ENCODE measurements around the gene FMNL1.
"Not testable (repeated sequence)": the region's sequence is repeated elsewhere in the genome, so short reads cannot be mapped to it uniquely, and the experiment has no call there.

The FMNL1 gene, protein sequence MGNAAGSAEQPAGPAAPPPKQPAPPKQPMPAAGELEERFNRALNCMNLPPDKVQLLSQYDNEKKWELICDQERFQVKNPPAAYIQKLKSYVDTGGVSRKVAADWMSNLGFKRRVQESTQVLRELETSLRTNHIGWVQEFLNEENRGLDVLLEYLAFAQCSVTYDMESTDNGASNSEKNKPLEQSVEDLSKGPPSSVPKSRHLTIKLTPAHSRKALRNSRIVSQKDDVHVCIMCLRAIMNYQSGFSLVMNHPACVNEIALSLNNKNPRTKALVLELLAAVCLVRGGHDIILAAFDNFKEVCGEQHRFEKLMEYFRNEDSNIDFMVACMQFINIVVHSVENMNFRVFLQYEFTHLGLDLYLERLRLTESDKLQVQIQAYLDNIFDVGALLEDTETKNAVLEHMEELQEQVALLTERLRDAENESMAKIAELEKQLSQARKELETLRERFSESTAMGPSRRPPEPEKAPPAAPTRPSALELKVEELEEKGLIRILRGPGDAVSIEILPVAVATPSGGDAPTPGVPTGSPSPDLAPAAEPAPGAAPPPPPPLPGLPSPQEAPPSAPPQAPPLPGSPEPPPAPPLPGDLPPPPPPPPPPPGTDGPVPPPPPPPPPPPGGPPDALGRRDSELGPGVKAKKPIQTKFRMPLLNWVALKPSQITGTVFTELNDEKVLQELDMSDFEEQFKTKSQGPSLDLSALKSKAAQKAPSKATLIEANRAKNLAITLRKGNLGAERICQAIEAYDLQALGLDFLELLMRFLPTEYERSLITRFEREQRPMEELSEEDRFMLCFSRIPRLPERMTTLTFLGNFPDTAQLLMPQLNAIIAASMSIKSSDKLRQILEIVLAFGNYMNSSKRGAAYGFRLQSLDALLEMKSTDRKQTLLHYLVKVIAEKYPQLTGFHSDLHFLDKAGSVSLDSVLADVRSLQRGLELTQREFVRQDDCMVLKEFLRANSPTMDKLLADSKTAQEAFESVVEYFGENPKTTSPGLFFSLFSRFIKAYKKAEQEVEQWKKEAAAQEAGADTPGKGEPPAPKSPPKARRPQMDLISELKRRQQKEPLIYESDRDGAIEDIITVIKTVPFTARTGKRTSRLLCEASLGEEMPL

DNA sequence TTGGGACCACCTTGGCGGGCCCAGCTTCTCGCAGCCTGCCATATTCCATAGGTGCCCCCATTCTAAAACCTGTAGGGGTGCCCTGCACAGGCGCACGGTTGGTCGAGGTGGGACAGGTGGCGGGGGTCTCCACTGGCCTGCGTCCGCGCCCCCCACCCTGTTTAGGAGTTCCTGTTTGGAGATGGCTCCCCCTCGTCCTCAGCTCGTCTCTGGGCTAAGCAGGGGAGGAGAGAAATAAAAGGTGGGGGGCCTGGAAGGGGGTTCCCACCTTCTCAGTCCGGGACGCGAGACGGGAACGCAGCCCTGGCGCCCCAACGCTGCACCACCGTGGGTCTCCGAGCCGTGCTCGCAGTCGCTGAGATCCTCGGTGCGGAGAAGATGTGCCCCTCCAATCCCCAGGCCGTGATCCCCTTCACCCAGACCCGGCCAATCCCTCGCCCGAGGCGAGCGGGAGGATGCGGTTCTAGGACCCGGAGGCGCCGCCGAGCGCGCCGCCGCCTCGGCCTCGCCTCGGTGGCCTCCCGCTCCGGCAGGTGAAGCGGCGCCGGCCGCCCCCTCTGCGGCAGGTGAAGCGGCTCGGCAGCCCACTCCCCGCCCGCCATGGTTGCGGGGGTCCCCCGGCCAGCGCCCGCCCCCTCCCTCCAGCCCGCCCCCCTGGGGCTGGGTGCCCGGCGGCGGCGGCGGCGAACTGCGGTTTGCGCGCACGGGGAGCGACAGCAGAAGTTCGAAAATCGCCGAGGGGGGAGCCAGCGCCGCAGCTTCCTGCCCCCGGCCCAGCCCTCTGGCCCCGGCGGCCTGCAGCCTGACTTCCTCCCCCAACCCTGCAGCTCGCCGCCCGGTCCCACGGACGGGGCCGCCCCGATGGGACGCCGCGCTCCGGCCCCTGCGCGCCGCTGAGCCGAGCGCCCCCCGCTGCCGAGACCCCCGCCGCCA is at the start of gene FMNL1:
Gene FMNL1 (plus strand): TSS at position 805 of the 933 bp plus-strand sequence. CDS start 240 bp downstream, outside the sequence.
- peak; percentile 87 for DNase-seq

DNA sequence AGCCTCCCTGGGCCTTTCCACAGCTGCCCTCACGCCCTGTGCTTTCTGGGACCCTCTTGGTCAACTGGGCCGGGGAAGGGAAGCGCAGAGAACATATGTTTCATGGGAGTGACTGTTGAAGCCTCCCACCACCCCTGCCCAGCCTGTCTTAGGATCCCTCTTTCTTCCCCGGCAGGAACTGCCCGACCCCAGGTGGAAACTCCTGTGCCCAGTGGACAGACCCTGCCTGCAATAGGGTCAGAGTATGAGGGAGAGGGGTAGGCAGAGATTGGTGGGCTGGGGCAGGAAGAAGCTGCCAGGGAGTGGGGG is 49.5 kb upstream of the FMNL1 start:
- no peak for DNase-seq

DNA sequence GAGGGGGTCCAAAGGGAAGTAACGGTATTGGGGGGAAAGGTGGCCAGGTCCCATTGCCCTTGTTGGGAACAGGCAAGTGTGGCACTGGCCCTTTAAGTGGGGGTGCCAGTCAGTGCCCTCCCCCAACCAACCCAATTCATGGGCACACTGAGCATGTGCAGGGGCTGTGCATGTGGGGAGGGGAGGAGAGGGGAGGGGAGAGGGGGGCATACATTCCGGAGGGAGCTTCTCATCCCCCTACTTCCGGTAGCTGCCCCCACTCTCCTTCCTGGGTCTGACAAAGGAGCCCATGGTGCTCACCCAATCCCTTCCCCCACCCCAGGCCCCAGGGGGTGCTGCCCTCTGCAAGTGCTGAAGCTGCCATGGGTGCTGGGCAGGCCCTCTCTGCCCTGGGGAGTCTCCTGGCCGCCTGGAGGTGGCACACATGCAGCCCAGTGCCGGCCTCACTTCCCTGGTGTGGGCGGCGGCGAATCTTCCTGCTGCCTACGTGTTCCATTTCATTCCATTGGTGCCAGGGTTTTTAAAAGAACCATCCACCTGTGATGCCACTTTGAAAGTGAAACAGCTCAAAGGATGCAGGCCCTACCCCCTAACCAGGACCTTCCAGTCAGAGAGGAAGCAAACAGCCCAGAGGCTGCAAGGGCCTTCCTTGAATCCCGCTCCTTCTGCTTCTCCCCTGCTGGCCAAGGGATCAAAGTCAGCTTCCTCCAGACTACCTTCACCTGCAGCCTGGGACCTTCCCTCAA is 49.0 kb upstream of the FMNL1 start:
- DNase-seq: peak; percentile 78

DNA sequence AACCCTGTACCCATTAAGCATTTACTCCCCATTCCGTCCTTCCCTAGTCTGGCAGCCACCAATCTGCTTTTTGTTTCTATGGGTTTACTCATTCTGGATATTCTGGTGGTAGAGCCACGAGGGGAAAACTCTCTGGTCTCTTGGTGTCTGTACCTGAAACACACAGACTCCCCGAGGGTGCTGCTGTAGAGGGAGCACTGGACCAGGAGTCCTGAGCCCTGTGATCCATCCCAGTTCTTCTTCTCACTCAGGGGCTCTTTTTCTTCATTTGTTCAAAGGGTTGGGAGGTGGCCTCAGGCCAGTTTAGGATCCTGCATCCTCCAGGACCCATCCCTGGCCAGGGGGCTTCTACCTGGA is 45.9 kb upstream of the FMNL1 start:
- no peak for DNase-seq

DNA sequence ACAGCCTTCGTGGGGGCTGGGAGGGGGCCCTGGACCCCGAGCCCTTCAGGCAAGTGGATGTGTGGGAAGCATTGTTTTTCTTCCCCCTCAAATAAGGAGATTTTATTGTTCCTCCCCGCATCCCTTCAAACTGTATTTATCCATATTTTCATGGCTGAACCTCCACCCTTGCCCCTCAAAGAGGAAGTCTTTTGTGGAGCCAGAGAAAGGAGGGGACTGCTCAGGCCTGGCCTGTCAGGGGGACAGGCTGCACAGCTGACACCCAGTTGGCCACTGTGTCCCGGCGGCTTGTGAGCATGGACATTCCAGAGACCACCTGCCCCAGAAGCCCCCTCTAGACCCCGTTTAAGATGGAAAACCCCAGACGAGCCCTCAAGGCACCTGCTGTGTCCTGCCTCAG is 44.1 kb upstream of the FMNL1 start:
- no peak for DNase-seq

DNA sequence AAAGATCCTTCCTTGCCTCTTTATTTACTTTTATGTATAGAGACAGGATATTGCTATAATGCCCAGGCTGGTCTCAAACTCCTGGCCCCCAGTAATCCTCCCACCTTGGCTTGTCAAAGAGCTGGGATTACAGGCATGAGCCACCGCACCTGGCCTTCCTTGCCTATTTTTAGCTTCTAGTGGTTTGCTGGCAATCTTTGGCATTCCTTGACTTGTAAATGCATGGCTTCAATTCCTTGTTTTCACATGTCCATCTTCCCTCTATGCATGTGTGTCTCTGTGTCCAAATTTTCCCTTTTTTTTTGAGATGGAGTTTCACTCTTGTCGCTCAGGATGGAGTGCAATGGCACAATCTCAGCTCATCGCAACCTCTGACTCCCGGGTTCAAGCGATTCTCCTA is 37.5 kb upstream of the FMNL1 start:
- DNase-seq: no peak

DNA sequence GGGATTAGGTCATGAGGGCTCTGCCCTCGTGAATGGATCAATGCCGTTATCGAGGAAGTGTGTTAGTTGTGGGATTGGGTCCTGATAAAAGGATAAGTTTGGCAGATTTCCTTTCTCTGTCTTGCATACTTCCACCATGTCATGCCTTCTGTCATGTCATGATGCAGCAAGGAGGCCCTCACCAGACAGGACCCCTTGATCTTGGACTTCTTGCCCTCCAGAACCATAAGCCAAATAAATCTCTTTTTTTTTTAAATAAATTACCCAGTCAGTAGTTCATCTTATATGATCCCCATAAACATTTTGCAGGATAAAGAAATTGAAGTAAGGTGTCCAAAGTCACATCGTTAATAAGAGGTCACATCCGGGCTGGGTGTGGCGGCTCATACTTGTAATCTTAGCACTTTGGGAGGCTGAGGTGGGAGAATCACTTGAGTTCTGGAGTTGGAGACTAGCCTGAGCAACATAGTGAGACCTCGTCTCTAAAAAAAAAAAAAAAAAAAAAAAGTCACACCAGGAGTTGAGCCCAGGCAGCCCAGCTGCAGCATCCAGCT is 34.8 kb upstream of the FMNL1 start:
- no peak for DNase-seq

DNA sequence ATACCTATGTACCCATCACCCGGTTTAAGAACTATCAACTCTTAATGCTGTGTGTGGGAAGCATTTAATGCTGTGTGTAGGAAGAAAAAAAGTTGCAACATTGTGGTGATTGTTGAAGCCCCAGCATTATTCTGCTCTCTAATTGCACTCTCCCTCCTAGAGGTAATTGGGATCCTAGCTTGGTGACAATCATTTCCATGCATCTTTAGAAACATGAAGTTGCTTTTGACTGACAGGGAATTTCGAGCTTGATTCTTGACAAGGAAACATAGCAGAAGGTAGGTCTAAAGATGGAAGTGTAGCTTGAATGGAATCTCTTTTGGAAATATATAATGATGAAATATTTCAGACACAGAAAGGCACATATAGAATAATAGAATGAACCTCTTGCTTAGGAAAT is 32.7 kb upstream of the FMNL1 start:
- no peak for DNase-seq

DNA sequence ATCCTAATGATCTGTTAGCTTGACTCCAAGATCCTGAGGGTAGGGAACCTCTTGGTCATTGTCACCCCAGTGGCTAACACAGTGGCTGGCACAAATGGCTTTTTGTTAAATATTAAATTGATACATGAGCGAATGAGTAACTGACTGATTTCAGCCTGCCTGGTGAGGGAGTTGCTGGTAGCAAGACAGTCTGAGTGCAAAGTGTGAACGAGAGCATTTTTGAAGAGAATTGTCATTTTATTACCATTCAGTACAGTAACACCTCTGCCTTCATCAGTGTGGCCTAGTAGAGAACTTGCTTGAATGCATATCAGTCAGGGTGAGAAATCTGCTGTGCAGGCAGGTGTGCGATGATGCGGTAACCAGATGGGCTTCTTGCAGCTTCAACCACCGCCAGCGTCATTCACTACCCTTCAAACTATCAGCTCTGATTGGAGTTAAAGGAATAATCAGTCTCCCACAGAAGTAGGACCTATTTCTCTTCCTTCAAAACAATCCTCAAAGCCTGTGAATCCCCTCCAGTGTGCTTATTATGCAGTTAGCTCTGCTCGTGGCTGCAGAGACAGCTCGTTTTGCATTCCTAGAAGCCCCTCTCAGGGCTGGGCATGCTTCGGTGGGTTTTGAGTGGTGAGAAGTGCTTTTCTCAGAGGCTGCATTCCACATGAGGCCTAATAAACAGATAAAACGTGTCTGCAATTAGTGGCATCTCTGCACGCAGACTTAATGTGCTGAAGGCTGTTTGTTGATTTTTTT is 31.0 kb upstream of the FMNL1 start:
- DNase-seq: no peak

DNA sequence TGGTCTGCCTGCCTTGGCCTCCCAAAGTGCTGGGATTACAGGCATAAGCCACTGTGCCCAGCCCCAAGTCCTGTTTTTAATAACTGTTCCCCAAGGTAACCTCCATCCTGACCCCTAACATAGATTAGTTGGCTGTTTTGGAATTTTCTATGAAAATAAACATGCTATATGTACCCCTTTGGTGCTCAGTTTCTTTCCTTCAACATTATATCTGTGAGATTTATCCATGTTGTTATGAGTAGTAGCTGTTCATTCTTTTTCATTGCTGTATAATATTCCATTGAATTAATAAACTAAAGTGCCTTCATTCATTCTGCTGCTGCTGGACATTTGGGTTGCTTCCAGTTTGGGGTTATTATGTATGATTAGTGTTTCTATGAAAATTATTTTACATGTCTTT is 26.3 kb upstream of the FMNL1 start:
- no peak for DNase-seq

DNA sequence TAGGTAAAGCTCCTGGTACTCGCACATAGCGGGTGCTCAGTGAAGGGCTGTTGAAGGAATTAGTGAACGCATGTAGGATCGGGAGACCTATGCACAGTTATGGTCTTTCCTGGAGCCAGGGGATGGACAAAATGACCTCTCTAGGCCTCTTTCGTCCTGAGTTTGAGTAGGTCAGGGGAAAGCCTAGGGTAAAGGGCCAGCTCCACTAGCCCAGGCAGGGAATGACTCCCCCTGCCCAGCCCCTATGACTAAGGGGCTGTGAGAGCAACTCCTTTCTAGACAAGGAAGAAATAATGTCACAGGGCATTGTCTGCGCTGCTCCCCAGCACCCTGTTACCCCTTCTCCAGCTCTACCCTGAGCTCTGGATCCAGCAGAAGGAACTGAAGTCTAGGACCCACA is 24.6 kb upstream of the FMNL1 start:
- DNase-seq: no peak

DNA sequence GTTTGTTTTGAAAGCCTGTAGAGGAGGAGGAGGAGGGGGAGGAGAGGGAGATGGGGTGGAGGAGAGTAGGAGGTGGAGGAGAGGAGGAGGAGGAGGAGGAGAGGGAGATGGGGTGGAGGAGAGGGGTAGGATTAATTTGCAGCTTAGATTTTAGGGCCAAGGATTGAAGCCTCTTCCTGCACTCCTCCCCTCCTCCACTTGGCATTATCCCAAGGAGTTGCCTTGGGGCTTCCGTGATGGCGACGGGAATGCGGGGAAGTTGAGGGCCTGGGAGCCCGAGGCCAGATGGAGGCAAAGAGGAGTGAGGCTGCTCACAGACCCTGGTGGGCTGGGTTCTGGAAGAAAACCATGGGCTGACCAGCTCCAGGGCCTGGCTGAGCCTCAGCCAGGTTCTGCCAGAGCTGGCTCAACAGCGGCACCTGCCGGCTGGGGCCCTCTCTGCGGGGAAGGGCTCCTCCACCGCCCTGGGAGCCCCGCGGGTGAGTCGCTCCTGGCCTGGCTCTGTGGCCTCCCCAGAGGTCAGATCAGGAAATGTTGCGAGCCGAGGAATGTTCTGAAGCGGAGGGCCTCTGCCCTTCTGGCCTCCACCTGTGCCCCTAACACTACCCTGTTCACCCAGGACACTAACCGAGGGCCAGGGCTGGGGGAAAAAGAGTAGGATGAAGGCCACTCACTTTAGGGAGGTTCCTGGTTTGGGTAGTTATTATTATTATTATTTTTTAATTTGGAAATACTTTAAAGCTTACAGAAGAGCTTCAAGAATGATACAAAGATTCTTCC is 23.9 kb upstream of the FMNL1 start:
- peak; percentile 95 for DNase-seq

DNA sequence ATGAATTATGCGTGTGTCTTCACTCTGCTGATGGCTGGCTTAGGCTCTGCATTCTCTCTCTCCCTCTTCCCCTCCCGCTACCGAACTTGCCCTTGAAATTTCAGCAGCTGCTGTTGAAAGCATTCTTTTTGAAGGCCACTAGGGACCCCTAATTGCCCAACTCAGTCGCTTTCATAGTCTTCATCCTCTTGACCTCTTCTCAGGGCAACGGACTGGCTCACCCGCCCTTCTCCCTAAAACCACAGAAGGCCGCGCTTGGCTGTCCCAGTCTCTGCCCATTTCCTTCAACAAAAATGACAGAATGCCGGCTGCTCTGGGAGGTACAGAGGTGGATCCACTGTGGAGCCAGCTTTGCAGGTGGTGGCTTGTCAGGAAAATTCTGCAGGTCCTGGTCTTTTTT is 21.0 kb upstream of the FMNL1 start:
- DNase-seq: no peak

DNA sequence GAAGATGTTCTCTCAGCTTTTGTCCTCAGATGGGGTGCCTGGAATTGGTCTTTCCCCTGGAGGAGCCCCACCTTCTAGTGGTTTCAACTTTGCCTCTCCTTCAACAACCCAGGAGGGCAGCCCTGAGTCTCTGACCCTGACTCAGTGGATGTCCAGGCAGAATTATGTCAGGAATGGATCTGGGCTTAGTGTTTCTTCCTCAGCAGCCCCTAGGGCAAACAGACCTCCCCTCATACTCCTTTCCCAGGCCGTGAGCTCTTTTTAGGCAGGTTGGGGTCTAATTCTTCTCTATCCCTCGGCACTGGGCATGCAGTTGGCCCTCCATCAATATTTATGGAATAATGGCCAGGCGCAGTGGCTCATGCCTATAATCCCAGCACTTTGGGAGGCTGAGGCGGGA is 20.2 kb upstream of the FMNL1 start:
- no peak for DNase-seq

DNA sequence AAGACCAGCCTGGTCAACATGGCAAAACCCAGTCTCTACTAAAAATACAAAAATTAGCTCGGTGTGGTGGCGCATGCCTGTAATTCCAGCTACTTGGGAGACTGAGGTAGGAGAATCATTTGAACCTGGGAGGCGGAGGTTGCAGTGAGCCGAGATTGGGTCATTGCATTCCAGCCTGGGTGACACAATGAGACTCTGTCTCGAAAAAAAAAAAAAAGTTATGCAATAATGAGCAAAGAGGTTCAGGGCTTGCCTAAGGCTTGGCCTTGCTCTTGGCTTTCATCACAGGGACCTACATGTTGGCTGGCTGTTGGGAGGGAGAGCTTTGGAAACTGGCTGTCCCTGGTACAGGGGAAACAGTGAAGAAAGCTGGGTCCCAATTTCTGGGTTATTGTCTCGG is 19.8 kb upstream of the FMNL1 start:
- DNase-seq: not testable (repeated sequence)

DNA sequence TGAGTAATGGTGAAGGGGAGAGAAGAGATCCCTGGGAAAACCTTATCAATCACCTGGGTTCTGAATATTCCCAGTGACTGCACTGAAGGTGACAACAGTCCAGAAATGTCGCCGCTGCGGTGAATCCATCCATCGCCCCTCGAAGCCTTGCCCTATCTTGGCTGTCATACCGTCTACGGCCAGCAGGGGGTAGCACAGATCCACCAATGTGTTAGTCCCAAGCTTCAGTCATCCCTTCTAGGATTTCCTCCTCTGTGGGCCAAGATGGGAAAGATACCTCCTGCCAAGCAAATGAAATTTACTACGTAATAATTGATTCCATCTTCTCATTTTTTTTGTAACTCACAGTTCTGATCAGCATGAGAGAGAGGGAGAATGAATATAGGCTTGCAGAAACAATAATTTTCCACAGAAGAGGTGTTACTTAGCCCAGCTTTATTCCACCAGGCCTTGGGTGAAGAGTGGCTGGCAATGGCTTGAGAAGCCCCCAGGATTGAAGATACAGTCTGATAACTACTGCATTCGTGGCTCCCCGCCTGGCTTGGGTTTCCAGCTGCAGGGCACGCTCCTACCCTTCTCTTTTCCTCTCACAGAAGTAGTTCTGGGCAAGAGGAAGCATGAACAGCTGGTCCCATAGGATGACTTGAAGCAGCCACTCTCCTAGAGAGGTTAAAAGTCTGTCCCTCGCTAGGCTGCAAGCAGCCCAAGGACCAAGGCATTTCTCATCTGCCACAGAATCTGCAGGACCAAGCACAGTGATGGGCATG is 2.6 kb upstream of the FMNL1 start:
- DNase-seq: peak; percentile 96

DNA sequence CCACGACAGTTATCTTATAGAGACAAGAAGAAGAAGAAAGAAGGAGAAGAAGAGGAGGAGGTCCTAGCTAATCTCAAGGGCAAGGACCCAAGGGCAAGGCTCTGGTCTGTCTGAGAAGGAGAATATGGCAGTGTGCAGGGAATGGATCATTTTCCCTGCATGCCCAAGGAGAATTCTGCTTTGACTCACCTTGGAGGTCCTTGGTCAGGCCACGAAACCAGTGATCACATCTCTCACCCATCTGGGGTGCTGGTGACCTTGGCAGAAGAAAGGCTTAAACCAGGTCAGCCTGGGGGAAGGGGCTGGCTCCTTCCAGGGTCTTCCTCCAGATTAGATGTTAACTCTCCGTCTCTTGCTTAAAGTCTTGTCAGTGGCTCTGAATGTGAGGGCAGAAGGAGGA is 1.6 kb upstream of the FMNL1 start:
- no peak for DNase-seq

DNA sequence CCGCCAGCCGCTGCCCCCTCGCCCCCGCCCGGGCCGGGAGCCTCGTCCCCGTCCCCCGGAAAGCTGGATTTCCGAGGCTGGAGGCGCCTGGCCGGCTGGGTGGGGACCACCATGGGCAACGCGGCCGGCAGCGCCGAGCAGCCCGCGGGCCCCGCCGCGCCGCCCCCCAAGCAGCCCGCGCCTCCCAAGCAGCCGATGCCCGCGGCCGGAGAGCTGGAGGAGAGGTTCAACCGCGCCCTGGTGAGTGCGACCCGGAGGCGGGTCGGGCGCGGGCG is 266 bp downstream of the FMNL1 start:
- no peak for DNase-seq

DNA sequence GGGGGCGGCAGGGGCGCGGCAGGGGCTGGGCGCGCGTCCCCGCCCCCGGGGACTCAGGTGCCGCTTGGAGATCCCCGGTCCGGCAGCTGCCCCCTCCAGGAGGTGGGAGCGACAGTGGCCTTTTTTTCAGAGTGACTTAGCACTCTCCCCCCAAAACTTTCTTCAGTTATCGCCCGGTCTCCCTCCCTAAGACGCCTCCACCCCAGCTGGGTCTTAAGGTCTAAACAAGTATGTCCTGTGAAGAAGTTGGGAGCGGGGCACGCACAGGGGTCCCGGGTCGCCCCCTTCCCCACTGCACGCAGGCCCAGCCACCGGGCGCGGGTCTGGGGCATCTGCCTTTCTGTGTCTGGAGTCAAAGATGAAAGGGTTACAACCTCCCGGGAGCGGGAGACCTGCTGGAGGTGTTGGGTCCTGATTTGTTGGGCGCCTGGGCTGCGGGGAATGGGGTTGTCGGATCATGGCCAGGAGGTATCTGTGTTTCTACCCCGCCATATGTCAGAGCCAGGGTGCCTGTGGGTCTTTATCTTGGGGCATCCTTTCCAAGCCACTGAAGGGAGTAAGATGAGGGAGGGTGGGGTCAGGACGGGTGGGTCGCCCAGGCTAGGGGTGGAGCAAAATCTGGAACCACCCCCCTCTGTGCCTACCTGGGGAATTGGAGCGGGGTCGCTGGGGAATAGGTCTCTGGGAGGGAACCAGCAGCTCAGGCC is 757 bp downstream of the FMNL1 start:
- DNase-seq: peak; percentile 83
